GM18909 (cell line): ENCODE results near the gene CAPN11.

Experiments
- ATAC-seq: cut with Tn5 transposase; IDR thresholded peaks from one replicate; pipeline ENCODE4 v1.9.1; 2021; ENCODE audit warnings: mild to moderate bottlenecking; ENCODE audit not compliant: unreplicated experiment, poor library complexity

The CAPN11 gene

DNA sequence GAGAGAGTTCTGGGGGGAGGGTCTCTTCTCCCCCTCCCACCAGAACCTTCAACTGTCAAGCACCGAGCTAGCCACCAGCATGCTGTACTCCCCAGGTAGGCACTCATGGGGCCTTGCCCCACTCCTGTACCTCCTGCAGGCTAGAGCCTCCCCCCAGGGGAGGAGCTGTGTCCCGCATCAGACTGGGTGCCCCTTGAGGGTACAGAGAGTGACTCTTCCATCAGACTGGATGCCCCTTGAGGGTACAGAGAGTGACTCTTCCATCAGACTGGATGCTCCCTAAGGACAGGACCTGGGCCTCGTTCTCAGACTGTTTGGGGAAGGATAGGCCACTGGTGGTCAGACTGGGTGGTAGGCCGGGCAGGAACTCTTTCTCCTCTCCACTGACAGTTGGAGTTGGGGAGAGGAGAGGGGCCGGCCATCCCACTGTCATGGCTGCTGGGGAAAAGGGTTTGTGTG lies at the start of gene CAPN11:
CAPN11 (plus strand) TSS at position 51 of the 459 bp plus-strand sequence; CDS start at position 80, 29 bp downstream.
- ATAC-seq = no peak

DNA sequence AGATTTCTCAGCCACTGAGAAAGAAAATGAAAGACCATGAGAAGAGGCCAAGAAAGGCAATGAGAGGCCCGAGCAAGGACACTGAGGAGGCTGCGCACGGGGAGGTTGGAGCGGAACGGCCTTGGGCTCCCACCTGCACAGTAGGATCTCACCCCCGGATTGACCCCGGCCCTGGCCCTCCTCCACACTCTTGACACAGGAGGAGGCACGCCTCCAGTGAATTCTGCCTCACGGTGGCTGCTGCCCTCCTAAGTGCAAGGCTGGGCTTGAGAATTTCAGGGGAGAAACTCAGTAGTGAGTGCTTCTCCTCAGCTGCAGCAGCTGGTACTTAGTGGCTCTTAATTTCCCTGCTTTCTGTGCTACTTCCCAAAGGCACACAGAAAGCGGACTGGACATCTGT lies 49.4 kb upstream of the CAPN11 start:
- ATAC-seq = no peak

DNA sequence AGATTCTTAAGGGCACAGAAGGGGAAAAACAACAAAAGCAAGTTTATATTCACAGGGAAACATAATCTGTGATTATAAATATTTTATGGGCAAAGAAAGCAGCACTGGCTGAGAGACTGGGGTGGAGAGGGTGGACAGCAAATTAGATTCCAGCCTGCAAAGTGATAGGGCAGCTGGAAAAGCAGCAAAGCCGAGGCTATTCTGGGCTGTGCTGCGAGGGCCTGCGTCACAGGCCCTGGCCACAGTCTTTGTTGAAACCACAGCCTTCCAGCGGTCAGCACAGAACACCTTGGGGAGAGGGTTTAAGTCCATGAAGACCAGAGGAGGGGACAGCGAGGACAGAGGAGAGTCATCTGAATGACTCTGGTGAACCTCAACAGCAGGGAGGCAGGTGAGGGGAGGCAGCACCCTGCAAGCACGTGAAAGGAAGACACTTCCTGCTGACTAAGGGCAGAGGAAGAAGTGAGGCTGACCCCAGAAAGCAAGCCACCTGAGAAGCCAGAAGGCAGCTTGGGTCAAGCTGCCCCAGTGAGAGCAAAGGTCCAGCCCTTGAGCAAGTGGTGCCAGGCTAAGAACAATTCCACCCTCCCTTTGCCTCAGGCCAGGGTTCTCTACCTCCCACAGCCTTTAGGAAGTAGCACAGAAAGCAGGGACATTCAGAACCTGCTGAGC lies 48.5 kb upstream of the CAPN11 start:
- ATAC-seq = no peak

DNA sequence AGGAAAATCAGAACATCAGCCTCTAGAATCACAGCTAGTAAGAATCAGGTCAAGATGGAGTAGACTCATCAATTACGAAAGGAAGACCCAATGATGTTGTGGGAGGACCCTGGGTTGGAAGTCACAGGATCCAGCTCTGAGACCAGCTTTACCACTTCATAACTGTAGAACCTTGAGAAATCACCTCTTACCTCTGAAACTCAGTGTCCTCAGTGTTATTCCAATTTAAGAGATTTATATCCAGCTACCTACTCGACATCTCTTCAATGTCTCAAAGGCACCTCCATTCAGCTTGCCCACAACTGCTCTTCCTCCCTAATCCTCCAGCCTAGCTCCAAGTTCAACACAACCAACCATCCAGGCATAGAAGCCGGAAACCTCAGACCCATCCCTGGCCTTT lies 47.7 kb upstream of the CAPN11 start:
- ATAC-seq = no peak

DNA sequence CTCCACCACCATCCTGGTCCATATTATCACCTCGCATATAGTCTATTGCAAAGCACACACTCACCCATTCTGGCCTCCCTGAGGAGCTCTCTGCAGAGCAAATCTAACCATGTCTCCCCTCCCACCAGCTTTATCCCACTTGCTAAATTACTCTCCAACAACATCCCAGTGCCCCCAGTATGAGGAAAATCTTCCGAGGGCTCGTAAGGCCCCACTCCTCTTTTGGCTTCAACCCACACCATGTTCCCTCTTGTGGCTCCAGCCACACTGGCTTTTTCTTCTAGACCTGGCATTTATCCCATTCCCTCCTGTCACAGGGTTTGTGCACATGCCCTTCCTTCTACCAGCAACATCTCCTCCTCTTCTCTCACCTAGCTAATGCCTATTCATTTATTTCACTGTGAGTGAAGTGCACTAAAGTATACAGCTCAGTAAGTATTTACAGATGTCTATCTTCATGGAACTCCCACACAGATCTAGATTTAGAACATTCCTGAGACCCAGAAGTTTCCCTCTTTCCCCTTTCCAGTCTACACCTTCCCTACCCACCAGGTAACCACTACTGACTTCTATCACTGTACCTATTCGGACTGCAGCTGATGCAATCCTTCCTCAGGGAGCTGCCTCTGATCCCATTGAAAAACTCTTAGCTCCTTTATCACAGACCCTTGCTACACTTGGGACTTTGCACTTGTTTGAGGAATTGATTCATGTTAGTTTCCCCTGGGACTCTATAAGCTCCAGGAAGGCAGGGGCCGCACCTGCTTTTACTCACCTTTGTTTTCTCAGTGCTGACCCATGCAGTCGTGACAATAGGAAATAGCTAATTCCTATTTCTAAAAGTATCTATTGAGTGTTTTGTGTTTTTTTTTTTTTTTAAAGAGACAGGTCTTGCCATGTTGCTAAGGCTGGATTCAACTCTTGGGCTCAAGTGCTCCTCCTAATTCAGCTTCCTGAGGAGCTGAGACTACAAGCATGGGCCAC lies 46.9 kb upstream of the CAPN11 start:
- ATAC-seq = no peak

DNA sequence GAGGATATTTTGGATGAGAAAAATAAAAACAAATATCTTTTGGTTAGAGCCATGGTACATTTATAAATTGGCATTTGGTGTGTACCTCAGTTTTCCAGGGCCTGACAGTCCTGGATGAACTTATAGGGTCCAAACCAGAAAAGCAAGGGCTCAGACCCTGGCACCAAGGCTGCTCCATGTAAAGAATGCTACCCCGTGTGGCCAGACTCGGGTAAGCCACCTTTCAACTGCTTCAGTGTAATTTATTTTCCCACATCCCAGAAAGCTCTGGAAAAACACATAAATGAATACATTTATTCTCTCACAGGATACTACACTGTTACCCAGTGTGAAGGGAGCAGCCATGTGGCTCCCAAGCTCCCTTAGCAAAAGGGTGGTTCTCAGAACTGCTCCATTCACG lies 45.2 kb upstream of the CAPN11 start:
- ATAC-seq = no peak

DNA sequence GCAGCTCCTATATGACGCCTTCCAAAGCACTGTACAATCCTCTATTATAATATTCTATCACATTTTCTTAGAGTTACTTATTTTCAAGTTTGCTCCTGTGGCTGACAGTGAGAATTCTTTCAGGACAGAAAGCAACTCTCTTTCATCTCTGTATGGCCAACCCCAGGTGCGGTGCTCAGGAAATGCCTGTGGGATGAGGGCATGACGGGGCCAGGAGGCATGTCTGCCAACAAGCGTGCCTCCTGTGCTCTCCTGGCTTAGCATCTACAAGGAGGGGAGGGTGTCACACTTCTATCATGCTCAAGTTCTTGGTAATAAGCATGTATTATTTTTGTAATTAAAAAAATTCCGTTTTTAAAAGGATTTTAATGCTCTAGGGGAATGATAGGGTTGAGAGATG lies 42.8 kb upstream of the CAPN11 start:
- ATAC-seq = no peak

DNA sequence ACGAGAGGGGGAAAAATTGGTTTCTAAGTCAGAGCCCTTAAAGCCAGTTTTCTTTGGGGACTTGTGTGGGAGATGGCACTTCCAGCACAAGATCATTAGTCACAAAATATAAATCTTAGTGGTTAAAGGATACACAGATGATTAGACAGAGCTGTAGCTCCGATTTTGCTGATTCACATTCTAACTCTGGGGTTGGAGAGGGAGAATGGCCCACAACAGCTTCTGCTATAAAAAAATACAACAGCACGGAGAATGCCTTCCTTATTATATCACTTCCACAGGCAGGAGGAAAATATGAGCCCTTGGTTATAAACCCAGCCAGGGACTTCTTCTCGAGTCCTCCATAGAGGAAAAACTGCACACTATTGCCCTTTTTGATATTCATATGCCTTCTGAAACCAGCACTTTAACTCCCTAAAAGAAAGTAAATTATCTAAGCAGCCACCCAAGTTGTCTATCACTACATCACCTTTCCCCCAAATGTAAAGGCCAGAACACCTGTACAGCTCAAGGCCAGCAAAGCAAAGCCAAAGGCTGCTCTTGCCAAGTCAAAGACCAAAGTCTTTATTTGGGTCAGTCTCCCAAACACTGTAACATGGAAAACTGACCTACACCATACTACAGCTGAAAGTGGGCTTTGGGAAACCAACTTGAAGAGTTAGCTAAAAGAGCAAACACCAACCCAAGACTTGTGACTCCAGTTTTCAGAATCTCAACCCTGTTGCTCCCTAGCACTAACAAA lies 41.8 kb upstream of the CAPN11 start:
- ATAC-seq = no peak

DNA sequence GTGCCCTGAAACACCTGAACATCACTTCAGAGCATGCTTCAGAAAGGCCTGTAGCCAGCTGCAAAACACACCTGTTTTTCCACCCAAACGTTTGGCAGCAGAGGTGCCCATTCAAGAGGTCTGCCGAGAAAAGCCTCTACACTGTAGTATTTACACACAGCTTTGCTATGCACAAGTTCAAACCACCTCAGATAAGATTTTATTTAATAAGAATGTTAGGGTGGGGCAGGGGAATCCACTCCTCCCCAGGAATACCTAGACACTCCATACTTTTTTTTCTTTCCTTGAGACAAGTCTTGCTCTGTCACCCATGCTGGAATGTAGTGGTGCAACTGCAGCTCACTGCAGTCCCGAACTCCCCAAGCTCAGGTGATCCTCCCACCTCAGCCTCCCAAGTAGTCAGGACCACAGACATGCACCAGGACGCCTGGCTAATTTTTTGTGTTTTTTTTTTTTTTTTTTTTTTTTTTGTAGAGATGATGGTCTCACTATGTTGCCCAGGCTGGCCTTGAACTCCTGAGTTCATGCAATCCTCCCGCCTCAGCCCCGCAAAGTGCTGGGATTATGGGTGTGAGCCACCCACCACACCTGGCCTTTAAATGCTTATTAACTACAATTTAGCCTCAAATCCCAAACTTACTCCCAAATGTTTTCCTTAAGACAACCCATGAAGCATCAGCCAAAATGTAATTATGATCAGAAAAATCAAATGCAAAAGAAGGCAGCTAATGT lies 41.1 kb upstream of the CAPN11 start:
- no peak for ATAC-seq

DNA sequence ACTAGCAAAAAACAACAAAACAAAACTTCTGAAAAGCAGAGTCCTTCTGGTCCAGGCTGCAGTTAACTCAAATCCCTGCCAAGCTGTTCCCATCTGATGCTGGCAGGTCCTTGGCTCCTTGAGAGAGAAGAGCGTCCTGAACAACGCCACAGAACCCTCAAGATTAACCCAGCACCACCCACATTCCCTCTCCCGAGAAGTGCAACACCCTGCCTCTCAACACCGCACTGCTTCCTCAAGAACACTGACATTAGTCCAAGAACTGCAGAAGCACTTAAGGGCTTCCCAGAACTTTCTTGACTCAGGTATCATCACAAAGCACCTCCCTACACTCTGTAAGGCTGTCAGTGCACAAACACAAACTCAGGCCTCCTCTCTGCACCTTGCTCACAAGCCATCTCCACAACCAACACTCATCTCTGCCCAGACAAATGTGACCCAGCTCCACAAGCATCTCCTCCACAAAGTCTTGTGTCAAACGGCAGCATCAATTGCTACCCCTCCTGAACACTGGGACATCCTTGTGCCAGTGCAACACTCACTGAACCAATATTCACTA lies 38.8 kb upstream of the CAPN11 start:
- no peak for ATAC-seq

DNA sequence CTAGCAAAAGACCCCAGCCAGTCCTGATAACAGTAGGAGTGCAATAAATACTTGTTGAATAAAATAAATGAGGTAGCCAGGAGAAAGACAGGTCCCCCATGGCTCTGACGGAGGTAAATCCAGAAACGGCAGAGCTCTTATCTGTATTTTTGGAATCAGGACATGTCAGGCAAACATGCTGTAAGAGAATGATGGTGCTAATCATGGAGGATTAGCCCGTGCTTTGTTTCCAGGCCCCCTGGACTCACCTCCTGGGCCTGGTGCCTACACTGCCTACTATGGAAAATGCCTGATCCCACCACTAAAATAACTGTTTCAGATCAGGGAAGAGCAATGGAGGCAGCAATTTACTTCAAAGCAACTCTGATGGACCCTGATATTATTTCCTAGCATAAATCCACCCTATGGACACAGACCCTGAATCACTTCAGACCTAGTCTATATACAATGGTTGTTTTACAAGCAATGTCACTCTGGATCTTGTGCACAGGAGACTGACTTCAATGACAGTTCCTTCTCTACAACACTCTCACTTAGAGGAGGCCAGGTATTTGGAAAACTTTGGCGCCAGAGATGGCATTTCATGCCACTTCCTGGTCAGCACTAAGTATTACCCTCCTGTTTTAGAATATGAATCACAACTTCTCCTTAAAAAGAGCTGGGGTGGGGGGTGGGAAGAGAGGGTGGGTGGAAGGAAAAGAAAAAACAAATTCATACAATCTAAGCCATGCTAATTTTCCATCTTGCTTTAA lies 37.8 kb upstream of the CAPN11 start:
- ATAC-seq = no peak

DNA sequence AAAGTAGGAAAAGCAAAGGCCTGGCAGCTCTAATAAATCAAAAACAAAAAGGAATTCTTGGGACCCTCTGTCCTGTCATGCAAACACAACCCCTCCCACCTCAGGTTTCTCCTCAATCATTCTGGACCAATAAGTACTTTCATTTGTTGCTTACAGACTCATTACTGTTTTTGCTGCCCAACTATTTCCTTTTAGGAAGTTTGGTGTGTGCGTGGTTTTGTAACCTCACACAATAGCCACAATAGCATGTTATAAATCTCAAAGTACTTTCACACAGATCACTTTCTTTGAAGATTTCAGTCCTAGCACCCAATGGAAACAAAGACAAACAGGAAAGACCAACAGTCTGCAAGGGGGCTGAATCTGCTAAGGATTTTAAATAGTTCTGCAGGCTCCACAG lies 35.8 kb upstream of the CAPN11 start:
- ATAC-seq = no peak

DNA sequence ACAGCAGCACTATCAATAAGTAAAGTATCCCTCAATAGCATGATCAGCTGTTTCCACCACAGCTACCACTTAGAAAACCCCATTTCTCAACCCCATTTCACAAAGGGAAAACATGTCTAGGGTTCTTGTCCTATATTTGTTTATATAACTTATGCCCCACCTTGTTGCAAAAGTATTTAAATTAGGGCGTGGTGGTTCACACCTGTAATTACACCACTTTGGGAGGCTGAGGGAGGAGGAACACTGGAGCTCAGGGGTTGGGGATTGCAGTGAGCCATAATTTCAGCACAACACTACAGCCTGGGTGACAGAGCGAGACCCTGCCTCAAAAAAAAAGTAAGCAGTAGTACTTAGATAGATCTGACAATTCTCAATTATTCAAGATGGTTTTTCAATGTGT lies 35.1 kb upstream of the CAPN11 start:
- no peak for ATAC-seq

DNA sequence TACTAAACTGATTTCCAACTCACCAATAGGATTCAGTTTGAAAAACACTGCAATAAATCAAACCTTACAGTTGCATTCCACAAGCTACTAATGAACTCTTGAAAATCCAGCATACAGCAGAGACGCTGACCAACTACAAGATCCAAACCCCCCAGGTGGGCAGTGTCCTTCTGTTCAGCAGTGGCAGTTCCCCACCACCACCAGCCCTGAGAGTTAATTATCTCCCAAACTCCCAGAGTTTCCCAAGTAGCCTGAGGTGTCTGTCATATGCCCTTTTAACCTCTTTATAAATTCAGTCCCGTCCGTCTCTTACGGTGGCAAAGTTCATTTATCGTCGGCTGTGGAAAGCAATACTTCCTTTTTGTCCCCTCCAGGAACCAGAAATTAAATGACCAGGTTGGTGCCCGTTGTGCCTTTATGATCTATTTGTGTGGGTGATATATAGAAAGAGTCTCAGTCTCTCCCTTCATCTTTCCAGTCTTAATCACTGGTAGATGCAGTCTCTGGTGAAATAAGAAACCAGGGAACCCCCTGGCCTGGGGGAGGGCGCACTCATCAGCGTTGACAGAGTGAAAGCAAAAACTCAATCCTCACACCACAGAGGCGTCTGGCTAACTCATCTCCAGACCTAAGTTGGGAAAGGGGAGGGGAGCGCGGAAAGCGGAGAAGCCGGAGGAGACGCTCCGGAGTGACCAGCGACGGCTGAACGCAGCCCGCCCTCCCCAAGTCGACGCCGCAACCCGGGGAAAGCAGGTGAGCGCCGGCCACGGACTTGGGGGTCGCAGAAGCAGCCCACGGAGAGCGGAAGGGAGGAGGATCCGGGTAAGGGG lies 32.1 kb upstream of the CAPN11 start:
- ATAC-seq = peak; percentile 51

DNA sequence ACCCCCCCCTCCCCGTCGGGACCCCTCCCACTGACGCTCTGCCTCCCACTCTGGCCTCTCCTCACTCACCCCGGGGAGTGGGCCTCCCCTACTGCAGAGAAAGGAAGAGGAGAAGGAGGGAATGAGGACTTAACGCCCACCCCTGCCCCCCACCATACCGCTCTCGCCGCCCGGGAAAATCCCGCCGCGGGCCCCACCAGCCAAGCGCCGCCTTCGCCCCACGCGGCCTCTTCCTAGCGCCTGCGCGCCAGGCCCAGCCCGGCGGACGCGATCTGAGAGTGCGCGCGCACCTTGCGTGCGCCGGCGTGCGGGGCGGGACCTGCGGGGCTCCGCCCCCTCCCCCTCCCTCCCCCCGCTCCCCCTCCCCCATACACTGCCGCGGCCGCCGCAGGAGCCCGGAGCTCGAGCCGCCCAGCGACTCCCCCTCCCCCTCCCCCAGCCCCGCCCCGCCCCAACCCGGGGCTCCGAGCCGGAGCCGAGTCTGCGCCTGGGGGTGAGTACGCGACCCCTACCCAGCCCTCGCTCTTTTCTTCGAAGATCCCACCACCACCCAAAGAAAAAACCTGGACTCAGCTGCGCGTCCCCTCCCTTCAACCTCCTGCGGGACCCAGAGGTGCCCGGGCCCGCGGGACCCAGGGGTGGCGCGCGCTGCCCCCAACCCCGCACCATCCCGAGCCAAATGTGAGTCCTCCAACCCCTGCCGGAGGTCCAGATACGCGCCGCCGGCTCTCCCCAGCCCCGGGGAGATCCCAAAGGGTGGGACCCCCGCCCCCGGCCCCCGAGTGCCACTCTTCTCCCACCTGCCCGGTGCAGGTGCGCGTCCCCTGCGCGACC lies 31.2 kb upstream of the CAPN11 start, which contains the start of the genes MRPL14 and TMEM63B:
MRPL14 (minus strand) TSS at position 267 of the 834 bp plus-strand sequence. CDS start 10,841 bp downstream, outside the sequence.
TMEM63B (plus strand) TSS at position 369 of the 834 bp plus-strand sequence. CDS start 7,031 bp downstream, outside the sequence.
- peak; percentile 75 for ATAC-seq

DNA sequence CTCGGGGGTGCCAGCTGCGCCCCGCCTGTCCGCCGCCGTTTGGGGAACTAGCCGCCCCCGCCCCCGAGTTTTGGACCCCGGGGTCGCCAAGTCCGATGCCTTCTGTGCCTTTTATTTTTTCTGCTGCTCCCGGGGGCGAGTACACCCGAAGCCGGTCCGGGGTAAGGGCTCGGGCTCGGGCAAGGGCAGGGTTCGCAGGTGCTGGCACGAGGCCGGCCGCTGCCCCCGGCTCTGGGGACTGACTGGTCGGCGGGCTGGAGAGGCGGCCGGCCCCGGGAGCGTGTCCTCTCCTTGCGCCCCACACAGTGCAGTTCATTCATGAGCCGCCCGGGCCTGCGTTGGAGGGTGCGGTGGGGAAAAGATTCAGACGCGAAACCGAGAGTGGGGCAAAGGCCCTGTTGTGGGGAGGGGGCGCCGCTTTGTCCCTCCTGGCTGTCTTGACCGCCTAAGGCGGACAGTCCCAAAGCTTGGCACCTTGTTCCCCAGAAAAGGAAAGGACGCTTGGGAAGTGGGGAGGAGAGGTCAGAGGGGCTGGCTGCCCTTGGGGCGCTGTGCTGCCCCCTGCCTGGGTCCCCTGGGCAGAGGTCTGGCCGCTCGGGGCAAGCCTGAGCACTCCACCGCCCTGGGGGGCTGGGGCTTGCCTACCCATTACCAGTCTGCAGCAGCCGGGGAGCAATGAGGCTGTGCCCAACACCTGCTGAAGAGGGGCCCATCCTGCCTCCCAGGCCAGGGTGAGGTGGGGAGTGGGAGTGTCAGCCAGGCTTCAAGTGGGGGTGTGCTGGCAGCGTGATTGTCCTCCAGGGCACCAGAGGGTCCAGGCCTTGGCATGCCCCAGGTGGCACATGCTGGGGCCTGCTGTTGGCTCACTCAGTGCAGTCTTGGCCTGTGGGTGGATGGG lies 30.4 kb upstream of the CAPN11 start:
- ATAC-seq = peak; percentile 36
